COR-L47 (cell line): Measurements from ENCODE around the gene VASP.
A peak's percentile ranks its signal among the peaks of the same experiment; 100 is the strongest.
"Not testable (repeated sequence)": the region's sequence is repeated elsewhere in the genome, so short reads cannot be mapped to it uniquely, and the experiment has no call there.

Experiments used
- DNase-seq: peaks from one replicate; lab custom pipeline; 2025; lab: John Stamatoyannopoulos, UW

The VASP gene

GRCh38 chr19:45497791-45498190, 9.5 kb upstream of the VASP start:
- DNase-seq, result no peak

DNA sequence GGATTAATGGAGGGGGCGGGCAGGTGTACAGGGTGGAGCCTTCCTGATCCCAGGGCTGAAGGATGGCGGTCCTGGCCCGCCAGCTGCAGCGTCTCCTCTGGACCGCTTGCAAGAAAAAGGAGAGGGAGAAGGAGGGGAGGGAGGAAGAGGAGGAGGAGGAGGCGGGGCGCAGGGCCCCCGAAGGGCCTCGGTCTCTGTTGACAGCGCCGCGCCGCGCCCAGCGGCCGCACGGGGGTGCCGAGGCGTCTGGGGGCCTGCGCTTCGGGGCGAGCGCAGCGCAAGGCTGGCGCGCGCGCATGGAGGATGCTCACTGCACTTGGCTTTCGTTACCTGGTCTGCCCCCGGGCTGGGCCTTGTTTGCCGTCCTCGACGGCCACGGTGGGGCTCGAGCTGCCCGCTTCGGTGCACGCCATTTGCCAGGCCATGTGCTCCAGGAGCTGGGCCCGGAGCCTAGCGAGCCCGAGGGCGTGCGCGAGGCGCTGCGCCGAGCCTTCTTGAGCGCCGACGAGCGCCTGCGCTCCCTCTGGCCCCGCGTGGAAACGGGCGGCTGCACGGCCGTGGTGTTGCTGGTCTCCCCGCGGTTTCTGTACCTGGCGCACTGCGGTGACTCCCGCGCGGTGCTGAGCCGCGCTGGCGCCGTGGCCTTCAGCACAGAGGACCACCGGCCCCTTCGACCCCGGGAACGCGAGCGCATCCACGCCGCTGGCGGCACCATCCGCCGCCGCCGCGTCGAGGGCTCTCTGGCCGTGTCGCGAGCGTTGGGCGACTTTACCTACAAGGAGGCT, 8.7 kb upstream of the VASP start, which contains the start of gene PPM1N:
PPM1N (plus strand) TSS at position 33 of the 785 bp plus-strand sequence; CDS start at position 63, 30 bp downstream.
- peak; percentile 31 for DNase-seq

- no peak for DNase-seq
These were observed 7.8 kb upstream of the VASP start for GRCh38 chr19:45499196-45500180.

- DNase-seq, result no peak
These were observed 6.2 kb upstream of the VASP start for GRCh38 chr19:45500918-45501729.

DNA sequence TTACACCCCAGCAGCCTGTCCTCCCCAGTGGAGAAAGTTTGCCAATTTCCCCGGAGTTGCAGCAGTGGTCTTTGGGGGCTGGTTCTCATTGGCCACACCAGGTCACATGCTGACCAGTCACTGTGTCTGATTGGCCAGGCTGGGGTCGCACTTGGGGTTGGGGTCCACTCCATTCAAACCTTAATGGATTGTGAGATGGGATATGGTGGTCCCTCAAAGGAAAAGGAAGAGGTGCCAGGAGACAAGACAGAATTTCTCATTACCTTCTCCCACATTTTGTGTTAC, 5.6 kb upstream of the VASP start:
- DNase-seq, result no peak

DNA sequence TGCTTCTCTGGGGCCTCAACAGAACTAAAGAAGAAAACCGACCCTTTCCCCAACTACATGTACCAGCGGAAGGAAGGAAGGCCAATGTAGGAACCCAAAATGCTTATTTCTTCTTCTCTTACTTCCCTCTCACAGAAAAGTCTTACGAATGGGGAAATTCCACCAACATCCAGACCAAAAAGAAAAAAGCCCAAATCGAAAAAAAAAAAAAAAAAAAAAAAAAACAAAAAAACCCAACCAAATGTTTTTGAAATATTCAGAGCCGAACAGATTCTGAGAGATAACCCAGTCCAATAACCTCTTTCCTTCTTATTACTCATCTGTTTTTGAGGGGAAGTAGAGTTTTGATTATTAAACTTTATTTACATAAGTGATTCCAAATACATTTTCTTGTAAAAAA, 5.2 kb upstream of the VASP start:
- no peak for DNase-seq

DNA sequence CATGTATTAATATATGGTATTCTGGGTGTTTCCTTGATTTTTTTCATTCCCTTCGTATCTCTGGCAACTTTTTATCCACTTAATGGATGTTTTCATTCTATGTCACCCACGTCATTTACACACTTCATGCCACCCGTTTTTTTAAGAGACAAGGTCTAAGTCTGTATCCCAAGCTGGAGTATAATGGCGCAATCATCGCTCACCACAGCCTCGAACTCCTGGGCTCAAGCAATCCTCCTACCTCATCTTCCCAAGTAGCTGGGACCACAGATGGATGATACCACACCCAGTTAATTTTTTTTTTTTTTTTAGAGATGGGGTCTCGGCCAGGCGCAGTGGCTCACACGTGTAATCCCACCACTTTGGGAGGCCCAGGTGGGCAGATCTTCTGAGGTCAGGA, 3.4 kb upstream of the VASP start:
- DNase-seq, result no peak

DNA sequence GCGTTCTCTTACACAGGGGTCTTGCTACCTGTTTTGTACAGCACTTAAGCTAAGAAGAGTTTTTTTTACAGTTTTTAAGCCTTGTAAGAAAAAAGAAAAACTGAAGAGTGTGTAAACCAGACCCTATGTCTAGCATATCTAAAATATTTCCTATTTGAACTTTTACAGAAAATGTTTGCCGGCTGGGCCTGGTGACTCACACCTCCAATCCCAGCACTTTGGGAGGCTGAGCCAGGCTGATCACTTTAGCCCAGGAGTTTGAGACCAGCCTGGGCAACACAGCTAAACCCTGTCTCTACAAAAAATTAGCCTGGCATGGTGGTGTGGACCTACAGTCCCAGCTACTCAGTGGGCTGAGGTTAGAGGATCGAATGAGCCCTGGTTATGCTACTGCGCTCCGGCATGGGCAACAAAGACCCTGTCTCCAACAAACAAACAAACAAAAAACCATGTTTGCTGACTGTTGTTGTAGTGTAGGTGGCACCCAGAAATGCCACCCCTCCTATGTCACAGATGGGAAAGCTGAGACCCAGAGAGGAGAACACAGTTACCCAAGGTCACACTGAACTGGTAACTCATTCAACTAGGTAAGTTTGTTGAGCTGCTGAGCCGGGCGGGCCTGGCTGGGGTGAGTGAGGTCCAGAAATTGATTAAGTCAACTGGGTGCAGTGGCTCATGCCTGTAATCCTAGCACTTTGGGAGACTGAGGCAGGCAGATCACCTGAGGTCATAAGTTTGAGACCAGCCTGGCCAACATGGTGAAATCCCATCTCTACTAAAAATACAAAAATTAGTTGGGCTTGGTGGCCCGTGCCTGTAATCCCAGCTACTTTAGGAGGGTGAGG, 1.9 kb upstream of the VASP start:
- DNase-seq, result no peak

DNA sequence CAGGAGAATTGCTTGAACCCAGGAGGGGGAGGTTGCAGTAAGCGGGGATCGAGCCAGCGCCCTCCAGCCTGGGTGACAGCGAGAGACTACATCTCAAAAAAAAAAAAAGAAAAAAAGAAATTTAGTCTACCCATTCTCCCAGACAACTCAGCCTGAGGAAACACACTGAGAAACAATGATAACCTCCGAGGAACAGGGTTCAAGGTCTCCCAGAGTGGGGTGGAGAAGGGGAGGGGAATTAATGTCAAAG, 1.4 kb upstream of the VASP start:
- no peak for DNase-seq

DNA sequence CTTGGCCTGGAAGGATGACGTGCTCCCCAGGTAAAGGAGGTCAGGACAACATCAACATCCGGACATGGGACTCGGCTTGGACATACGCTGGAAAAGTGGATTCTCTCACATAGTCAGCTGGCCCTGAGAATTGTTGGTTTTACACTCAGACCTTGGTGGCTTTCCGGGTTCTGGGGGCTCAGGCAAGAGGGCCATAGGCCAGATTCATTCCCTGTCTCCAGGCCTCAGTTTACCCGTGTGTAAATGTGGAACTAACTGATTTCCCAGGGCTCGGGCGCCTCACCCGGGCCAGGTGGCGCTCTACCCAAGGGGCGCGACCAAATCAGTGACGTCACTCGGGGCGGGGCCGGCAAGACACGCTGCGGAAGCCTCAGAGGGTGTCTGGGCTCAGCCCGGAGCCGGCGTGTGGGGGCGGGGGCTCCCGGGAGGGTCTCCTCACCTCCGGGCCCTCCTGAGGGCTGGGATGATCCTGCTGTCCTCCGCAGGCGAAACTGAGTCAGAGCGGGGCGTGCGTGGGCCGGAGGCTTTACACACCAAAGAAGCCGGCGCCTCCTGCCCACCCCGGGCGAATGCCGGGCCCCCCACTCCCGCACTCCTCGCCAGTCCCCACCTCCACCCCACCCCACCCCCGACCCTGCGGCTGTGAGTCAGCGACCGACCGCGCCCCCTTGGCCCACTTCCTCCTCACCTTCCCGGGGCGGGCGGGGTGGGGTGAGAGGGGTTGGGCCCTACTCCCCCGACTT, 862 bp upstream of the VASP start:
- peak; percentile 80 for DNase-seq

DNA sequence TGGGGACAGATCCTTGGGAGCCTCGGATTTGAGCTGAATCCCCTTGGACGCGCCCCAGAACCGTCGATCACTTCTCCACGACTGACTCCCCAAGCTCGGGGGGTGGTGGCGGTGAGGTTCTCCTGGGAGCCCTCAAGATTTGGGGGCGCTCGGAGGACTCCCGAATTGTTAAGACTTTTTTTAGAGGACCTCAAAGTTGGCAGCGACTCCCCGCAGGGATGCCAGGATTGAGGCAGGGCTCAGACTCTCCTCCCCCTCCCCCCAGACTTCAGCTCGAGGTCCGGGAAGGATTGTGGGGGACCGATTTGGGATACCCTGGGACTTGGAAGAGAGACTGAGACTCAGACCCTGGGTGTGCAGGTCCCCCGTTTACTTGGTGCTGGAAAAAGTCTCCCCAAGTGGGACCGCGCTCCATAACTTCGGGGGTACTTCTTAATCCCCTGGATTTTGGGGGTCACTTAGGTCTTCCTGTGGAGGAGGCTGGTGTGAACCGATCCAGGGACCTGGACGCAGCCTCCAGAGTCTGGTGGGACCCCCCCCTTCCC, 665 bp downstream of the VASP start:
- DNase-seq, result no peak

DNA sequence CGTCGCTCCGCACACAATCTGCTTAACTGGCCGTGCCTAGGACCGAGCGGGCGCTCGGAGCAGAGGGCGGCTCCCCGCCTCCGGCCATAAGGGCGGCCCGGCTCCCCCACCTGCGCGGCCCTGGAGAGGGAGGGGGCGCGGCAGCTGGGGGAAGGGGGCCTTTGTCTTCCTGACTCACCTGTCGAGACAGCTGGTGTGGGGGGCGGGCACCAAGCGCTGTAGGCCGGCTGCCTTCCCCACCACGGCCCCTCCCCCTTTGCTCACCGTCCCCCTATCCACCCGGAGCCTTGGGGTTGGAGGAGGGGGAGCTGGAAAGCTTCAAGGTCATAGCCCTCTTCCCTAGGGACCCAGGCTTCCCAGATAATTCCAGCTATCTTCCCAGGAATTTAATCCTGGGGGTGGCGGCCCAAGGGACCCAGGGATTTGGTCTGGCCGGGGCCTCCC, 1.2 kb downstream of the VASP start:
- peak; percentile 73 for DNase-seq

- DNase-seq, result peak; percentile 48
These were observed 1.8 kb downstream of the VASP start for GRCh38 chr19:45508861-45509691.

DNA sequence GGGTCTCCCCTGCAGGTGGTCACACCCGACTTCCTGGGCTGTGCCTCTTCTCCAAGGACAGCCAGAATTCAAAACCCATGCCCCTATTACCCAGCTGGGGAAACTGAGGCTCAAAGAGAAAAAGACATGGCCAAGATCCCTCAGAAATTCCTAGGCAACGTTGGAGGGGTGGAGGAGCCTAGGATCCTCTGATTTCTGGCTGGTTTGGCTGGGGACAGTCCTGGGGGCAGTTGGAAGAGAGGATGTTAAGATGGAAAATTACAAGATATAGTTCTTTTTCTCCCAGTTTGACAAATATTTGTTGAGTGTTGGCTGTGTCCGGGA, 2.4 kb downstream of the VASP start:
- DNase-seq, result no peak

DNA sequence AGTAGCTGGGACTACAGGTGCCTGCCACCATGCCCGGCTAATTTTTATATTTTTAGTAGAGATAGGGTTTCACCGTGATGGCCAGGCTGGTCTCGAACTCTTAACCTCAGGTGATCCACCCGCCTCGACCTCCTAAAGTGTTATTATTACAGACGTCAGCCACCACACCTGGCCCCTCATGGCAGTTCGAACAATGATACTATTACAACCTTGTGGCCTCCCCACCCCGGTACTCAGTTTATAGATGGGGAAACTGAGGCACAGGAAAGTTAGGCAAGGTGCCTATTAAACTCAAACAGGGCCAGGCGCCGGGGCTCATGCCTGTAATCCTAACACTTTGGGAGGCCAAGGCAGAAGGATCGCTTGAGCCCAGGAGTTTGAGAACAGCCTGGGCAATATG, 3.1 kb downstream of the VASP start:
- not testable (repeated sequence) for DNase-seq

GRCh38 chr19:45511074-45511473, 3.8 kb downstream of the VASP start:
- no peak for DNase-seq

DNA sequence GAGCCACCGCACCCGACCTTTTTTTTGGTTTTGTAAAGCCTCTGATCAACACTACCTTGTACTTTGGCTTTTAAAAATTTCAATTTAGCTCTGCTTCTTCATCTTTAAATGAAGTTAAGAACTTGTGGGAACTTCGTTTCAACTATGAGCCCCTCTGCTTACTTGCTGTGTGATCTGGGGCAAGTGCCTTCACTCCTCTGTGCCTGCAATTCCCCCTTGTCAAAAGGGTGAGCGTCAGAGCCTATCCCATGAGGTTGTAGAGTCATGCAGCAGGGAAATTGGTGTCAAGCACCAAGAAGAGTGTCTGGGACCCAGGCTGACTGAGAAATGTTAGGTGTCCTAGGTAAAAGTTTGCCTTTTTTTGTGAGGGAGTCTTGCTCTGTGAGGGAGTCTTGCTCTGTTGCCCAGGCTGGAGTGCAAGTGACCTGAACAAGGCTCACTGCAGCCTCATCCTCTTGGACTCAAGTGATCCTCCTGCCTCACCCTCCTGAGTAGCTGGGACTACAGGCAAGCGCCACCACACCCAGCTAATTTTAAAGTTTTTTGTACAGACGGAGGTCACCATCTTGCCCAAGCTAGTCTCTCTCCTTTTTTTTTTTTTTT, 5.7 kb downstream of the VASP start:
- DNase-seq, result no peak

GRCh38 chr19:45514376-45515051, 7.2 kb downstream of the VASP start:
- DNase-seq, result no peak

DNA sequence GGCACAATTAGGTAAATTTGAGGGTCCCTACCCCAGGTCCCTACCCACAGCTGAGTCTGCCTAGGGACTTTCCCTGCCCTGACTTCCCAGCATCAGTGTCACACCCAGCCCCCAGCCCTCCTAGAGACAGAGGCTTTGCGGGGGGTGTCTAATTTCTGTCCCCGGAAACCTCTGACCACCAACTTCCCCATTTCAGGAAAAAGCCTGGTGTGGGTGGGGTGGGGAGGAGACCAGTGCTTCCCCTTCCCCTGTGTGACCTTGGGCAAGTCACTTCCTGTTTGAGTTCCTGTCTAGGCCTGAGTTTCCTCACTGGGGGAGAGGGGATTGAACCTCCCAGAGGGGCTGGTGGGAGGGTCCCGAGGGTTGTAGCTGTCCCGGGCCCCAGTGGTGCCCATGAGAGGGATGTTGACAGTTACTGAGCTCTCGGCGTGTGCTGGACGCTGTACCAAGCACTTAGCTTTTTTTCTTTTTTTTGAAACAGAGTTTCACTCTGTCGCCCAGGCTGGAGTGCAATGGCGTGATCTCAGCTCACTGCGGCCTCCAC, 7.9 kb downstream of the VASP start:
- DNase-seq, result no peak
